IMR-90 (cell line): ENCODE results near the gene GPRC5D. TPM values are rescaled to one million over a fixed set of nuclear protein-coding genes. Genes with fewer than 3 reads are reported as not detected.

ENCODE experiments used
- ATAC-seq: fragments of 200-7000 bp; cut with Tn5 transposase; 2 replicates; pipeline ENCODE4 v1.9.1; 2020; ENCODE audit warnings: low read depth, mild to moderate bottlenecking, moderate library complexity
- BruUV-seq: library from RNA; stranded (reverse); fragments of 400-500 nt; replicated peaks from 2 replicates; lab custom pipeline; 2021; lab: Mats Ljungman, UMichigan
- CTCF ChIA-PET: fragments of 300-600 bp; formaldehyde crosslinking; extraction: SDS; loops from one replicate; lab custom pipeline; 2021; ENCODE audit warnings: antibody characterized with exemption; lab: Yijun Ruan, JAX
- POLR2A ChIA-PET: fragments of 300-600 bp; sonication (Branson Sonifier 250); formaldehyde crosslinking; loops from one replicate; lab custom pipeline; 2022; ENCODE audit warnings: antibody characterized with exemption; ENCODE audit not compliant: unreplicated experiment; lab: Charles Lee
- DNase-seq: peaks from one replicate; pipeline ENCODE4 v3.0.0; 2013
- H2AFZ ChIP-seq: replicated peaks from 2 replicates; pipeline ENCODE3; 2013; ENCODE audit warnings: low read length, mild to moderate bottlenecking; ENCODE audit not compliant: poor library complexity
- H2AK5ac ChIP-seq: 2 replicates; pipeline ENCODE4 v1.6.1; 2013; ENCODE audit warnings: low read depth, low read length, inconsistent platforms
- H2AK9ac ChIP-seq: replicated peaks from 2 replicates; pipeline ENCODE3; 2013; ENCODE audit warnings: mild to moderate bottlenecking, low read depth, low read length, moderate library complexity; ENCODE audit not compliant: poor library complexity
- H2BK120ac ChIP-seq: 2 replicates; pipeline ENCODE4 v1.6.1; 2013; ENCODE audit warnings: low read depth, low read length, inconsistent platforms
- H2BK15ac ChIP-seq: 3 replicates; pipeline ENCODE4 v1.6.1; 2013; ENCODE audit warnings: low read depth, low read length, inconsistent platforms
- H2BK20ac ChIP-seq: 2 replicates; pipeline ENCODE4 v1.6.1; 2013; ENCODE audit warnings: low read depth, mild to moderate bottlenecking, inconsistent platforms, low read length, moderate library complexity
- H2BK5ac ChIP-seq: 2 replicates; pipeline ENCODE4 v1.6.1; 2013; ENCODE audit warnings: mild to moderate bottlenecking, low read depth, low read length, inconsistent platforms; ENCODE audit not compliant: poor library complexity, severe bottlenecking
- H3K14ac ChIP-seq: replicated peaks from 2 replicates; pipeline ENCODE4 v1.6.1; 2013; ENCODE audit warnings: low read depth, low read length, inconsistent platforms
- H3K18ac ChIP-seq: 2 replicates; pipeline ENCODE4 v1.6.1; 2013; ENCODE audit warnings: low read depth, low read length, control low read depth
- H3K23ac ChIP-seq: 2 replicates; pipeline ENCODE4 v1.6.1; 2013; ENCODE audit warnings: low read depth, low read length, inconsistent platforms
- H3K27ac ChIP-seq: 2 replicates; pipeline ENCODE4 v1.5.1; 2013; ENCODE audit warnings: mild to moderate bottlenecking, control low read depth, low read length; ENCODE audit not compliant: insufficient read depth
- H3K27me3 ChIP-seq: 2 replicates; pipeline ENCODE4 v1.6.1; 2013; ENCODE audit warnings: low read length; ENCODE audit not compliant: control insufficient read depth, insufficient read depth
- H3K36me3 ChIP-seq: 2 replicates; pipeline ENCODE4 v1.6.1; 2013; ENCODE audit warnings: low read length, mixed read lengths; ENCODE audit not compliant: control insufficient read depth, insufficient read depth
- H3K4ac ChIP-seq: 2 replicates; pipeline ENCODE4 v1.6.1; 2013; ENCODE audit warnings: low read depth, low read length, inconsistent platforms
- H3K4me1 ChIP-seq: 2 replicates; pipeline ENCODE4 v1.6.1; 2013; ENCODE audit warnings: low read length, mixed read lengths; ENCODE audit not compliant: control insufficient read depth, insufficient read depth
- H3K4me2 ChIP-seq: 2 replicates; pipeline ENCODE4 v1.6.1; 2013; ENCODE audit warnings: low read depth, mild to moderate bottlenecking, control low read depth, low read length, moderate library complexity
- H3K4me3 ChIP-seq: 2 replicates; pipeline ENCODE4 v1.5.1; 2013; ENCODE audit warnings: low read depth, mild to moderate bottlenecking, control low read depth, low read length, moderate library complexity; ENCODE audit not compliant: insufficient read depth
- H3K56ac ChIP-seq: 2 replicates; pipeline ENCODE4 v1.6.1; 2013; ENCODE audit warnings: low read length, inconsistent platforms; ENCODE audit not compliant: insufficient read depth; ENCODE audit errors: extremely low read depth
- H3K79me1 ChIP-seq, 2 experiments: 2 replicates each; pipeline ENCODE4 v1.6.1; 2013; ENCODE audit warnings: low read length in 2 of 2, inconsistent platforms in 1 of 2, low read depth in 1 of 2
- H3K9ac ChIP-seq: 2 replicates; pipeline ENCODE4 v1.6.1; 2013; ENCODE audit warnings: low read depth, low read length, control low read depth
- H3K9me1 ChIP-seq: 2 replicates; pipeline ENCODE4 v1.6.1; 2013; ENCODE audit warnings: low read length, inconsistent platforms; ENCODE audit not compliant: insufficient read depth
- H3K9me3 ChIP-seq: 2 replicates; pipeline ENCODE4 v1.6.1; 2013; ENCODE audit warnings: low read length; ENCODE audit not compliant: control insufficient read depth, insufficient read depth
- H4K20me1 ChIP-seq: 2 replicates; pipeline ENCODE4 v1.6.1; 2013; ENCODE audit warnings: low read length, inconsistent platforms; ENCODE audit not compliant: insufficient read depth
- H4K5ac ChIP-seq: 2 replicates; pipeline ENCODE4 v1.6.1; 2013; ENCODE audit warnings: mild to moderate bottlenecking, low read depth, low read length, control low read depth
- H4K8ac ChIP-seq, 2 experiments: 2 replicates each; pipeline ENCODE4 v1.6.1; 2013; ENCODE audit warnings: low read depth in 2 of 2, low read length in 2 of 2, control low read depth in 1 of 2, inconsistent platforms in 1 of 2
- H4K91ac ChIP-seq: 2 replicates; pipeline ENCODE4 v1.6.1; 2013; ENCODE audit warnings: low read depth, low read length, inconsistent platforms; ENCODE audit not compliant: insufficient read depth
- BHLHE40 ChIP-seq: fragments of 150-350 bp; IDR thresholded peaks from 2 replicates; pipeline ENCODE4 v1.6.1; 2016; ENCODE audit warnings: mild to moderate bottlenecking, low read depth, low read length
- MXI1 ChIP-seq: IDR thresholded peaks from 2 replicates; pipeline ENCODE4 v1.6.1; 2012; ENCODE audit warnings: low read depth, mild to moderate bottlenecking, low read length, moderate library complexity, borderline replicate concordance
- USF2 ChIP-seq: fragments of 150-350 bp; IDR thresholded peaks from 2 replicates; pipeline ENCODE4 v1.6.1; 2017; ENCODE audit warnings: mild to moderate bottlenecking, antibody characterized with exemption, low read length, low read depth
- WGBS, 2 experiments: methylation state at CpG; one replicate each; pipeline versions ENCODE4 v1.1.5 to v1.1.7; 2013; ENCODE audit warnings: missing lambda C conversion rate in 2 of 2; ENCODE audit not compliant: insufficient read length in 1 of 2; ENCODE audit errors: extremely low coverage in 2 of 2; 5-methylcytosine and 5-hydroxymethylcytosine counted together
- dilution Hi-C: fragments of 300-500 bp; cut with HindIII; formaldehyde crosslinking; loops from one replicate; pipeline ENCODE4 v1.14.3; 2018; ENCODE audit warnings: low sequenced_read_pairs; ENCODE audit not compliant: unreplicated experiment
- in situ Hi-C: fragments of 300-500 bp; cut with MboI; formaldehyde crosslinking; loops from 3 replicates; pipeline ENCODE4 v1.14.3; 2019; ENCODE audit warnings: low sequenced_read_pairs, inconsistent platforms, mixed read lengths
- intact Hi-C: fragments of 100-400 bp; cut with micrococcal nuclease; formaldehyde crosslinking; loops from 2 replicates; pipeline ENCODE4 v1.10.0; 2022
- polyA plus RNA-seq, 3 experiments: library from polyadenylated mRNA; depleted of rRNA; stranded (reverse); fragments of >200 nt; gene quantifications; 2 replicates each; pipeline ENCODE4 v1.2.3, GENCODE V29; 2012; ENCODE audit warnings: low replicate concordance in 1 of 3
- total RNA-seq: library from RNA; depleted of rRNA; stranded (reverse); fragments of >200 nt; gene quantifications from 2 replicates; pipeline ENCODE4 v1.2.3, GENCODE V29; 2012

Gene GPRC5D
- total and polyA plus RNA-seq, 2 of the 4 experiments (the other 2 are of a cell fraction) = not detected

- dilution Hi-C loops = no loop called here
- H4K20me1 ChIP-seq = no peaks in the 10 kb centered on the region
- H2BK15ac ChIP-seq = no peak overlapping the region; the same call in 2 of the 3 replicates
- in situ Hi-C loops = no loop called here
- no peak overlapping the region for H2BK120ac ChIP-seq
- DNase-seq (peak; percentile 45), ATAC-seq (peak; percentile 10; the same call in 1 of the 2 replicates)
- peak overlapping the region; percentile 62 for H2AK9ac ChIP-seq
- BruUV-seq = no TSS peak
- no peak overlapping the region for H4K5ac ChIP-seq
- peak overlapping the region; percentile 9; the same call in 1 of the 2 replicates for H3K27ac ChIP-seq
- H3K4me2 ChIP-seq = no peak overlapping the region
- H3K27me3 ChIP-seq = no peaks in the 10 kb centered on the region
- H3K4ac ChIP-seq = no peak overlapping the region
- TF ChIP-seq BHLHE40 (peak; percentile 78), USF2 (peak; percentile 27; the same call in 1 of the 2 replicates), MXI1 (no peak)
- H3K79me1 ChIP-seq = no peaks in the 10 kb centered on the region; a peak in 2 of 4 replicates
- CTCF ChIA-PET = no interaction called here
- H3K4me3 ChIP-seq = peak overlapping the region; percentile 31; the same call in 1 of the 2 replicates
- peaks cover 6% of the 10 kb centered on the region for H3K36me3 ChIP-seq
- H3K4me1 ChIP-seq = no peaks in the 10 kb centered on the region
- H3K9me1 ChIP-seq = 0 out of 2 replicates have a peak, but pooled peaks cover 8% of the 10 kb centered on the region
- no peak overlapping the region for H3K23ac ChIP-seq
- 55% methylated on average over 15 of the region's 27 CpGs; no CpG with 5 or more reads in 1 of the 2 experiments for WGBS, 2 experiments
- H4K8ac ChIP-seq = peak overlapping the region in 1 of 2 experiments; percentile 84; a peak in 2 of 4 replicates
- H3K9ac ChIP-seq = 0 out of 2 replicates have a peak overlapping the region, but pooled peaks have one; percentile 27
- intact Hi-C loops = no loop called here
- H2BK20ac ChIP-seq = no peak overlapping the region
- no peak overlapping the region; the same call in 1 of the 2 replicates for H3K14ac ChIP-seq
- peak overlapping the region; percentile 84 for H2AFZ ChIP-seq
- no peak overlapping the region; the same call in 1 of the 2 replicates for H4K91ac ChIP-seq
- no peak overlapping the region for H3K56ac ChIP-seq
- no peak overlapping the region for H2BK5ac ChIP-seq
- H3K18ac ChIP-seq = no peak overlapping the region
- POLR2A ChIA-PET = no interaction called here
- H3K9me3 ChIP-seq = no peaks in the 10 kb centered on the region
- peak overlapping the region; percentile 23; the same call in 1 of the 2 replicates for H2AK5ac ChIP-seq
Observed at GRCh38 chr12:12927211-12928079, 24.5 kb downstream of the GPRC5D start.
